ENCODE results near the gene KIF5C. TPM values are rescaled to one million over a fixed set of nuclear protein-coding genes. Genes with fewer than 3 reads are reported as not detected.
A peak's percentile ranks its signal among the peaks of the same experiment; 100 is the strongest.

KIF5C gene
- total RNA-seq, 1 donor from 2014 or later = 63.3 TPM

GRCh38 chr2:148865512-148865911, 9.5 kb upstream of the KIF5C start:
- no peak for DNase-seq (ENCODE audit: low read depth, low spot score)
- Mint-ChIP-seq H3K27ac (ENCODE audit: unreplicated experiment) (no peak overlapping the region), H3K9me3 (no peaks in the 10 kb centered on the region), H3K4me3 (no peak overlapping the region), H3K36me3 (ENCODE audit: low read depth) (no peaks in the 10 kb centered on the region), H3K27me3 (ENCODE audit: low read depth) (peaks cover 41% of the 10 kb centered on the region), H3K4me1 (peaks cover 12% of the 10 kb centered on the region)
- TF ChIP-seq CTCF (conservative IDR thresholded peaks at IDR 0.05) = no peak

- DNase-seq (ENCODE audit: low read depth, low spot score) = no peak
- Mint-ChIP-seq H3K4me3 (no peak overlapping the region), H3K9me3 (no peaks in the 10 kb centered on the region), H3K36me3 (ENCODE audit: low read depth) (no peaks in the 10 kb centered on the region), H3K4me1 (peaks cover 12% of the 10 kb centered on the region), H3K27me3 (ENCODE audit: low read depth) (peaks cover 42% of the 10 kb centered on the region), H3K27ac (ENCODE audit: unreplicated experiment) (no peak overlapping the region)
- no peak for TF ChIP-seq CTCF (conservative IDR thresholded peaks at IDR 0.05)
Observed at GRCh38 chr2:148866091-148866490, 8.9 kb upstream of the KIF5C start.

GRCh38 chr2:148867079-148867769, 7.8 kb upstream of the KIF5C start:
- DNase-seq (ENCODE audit: low read depth, low spot score) = no peak
- Mint-ChIP-seq H3K27me3 (ENCODE audit: low read depth) (peaks cover 44% of the 10 kb centered on the region), H3K27ac (ENCODE audit: unreplicated experiment) (no peak overlapping the region), H3K36me3 (ENCODE audit: low read depth) (no peaks in the 10 kb centered on the region), H3K4me1 (peaks cover 13% of the 10 kb centered on the region), H3K9me3 (no peaks in the 10 kb centered on the region), H3K4me3 (no peak overlapping the region)
- no peak for TF ChIP-seq CTCF (conservative IDR thresholded peaks at IDR 0.05)

- Mint-ChIP-seq H3K9me3 (no peaks in the 10 kb centered on the region), H3K4me1 (peaks cover 20% of the 10 kb centered on the region), H3K27me3 (ENCODE audit: low read depth) (peaks cover 22% of the 10 kb centered on the region), H3K36me3 (ENCODE audit: low read depth) (peaks cover 8% of the 10 kb centered on the region), H3K27ac (ENCODE audit: unreplicated experiment) (no peak overlapping the region), H3K4me3 (peak overlapping the region; percentile 97)
- no peak for DNase-seq (ENCODE audit: low read depth, low spot score)
- no peak for TF ChIP-seq CTCF (conservative IDR thresholded peaks at IDR 0.05)
Observed at GRCh38 chr2:148875387-148876051, 492 bp downstream of the KIF5C start.

- Mint-ChIP-seq H3K27me3 (ENCODE audit: low read depth) (peaks cover 18% of the 10 kb centered on the region), H3K9me3 (no peaks in the 10 kb centered on the region), H3K27ac (ENCODE audit: unreplicated experiment) (peak overlapping the region; percentile 96), H3K4me1 (peaks cover 24% of the 10 kb centered on the region), H3K4me3 (peak overlapping the region; percentile 97), H3K36me3 (ENCODE audit: low read depth) (peaks cover 10% of the 10 kb centered on the region)
- DNase-seq (ENCODE audit: low read depth, low spot score) = peak; percentile 45
- TF ChIP-seq CTCF (conservative IDR thresholded peaks at IDR 0.05) = no peak
Observed at GRCh38 chr2:148876202-148876594, 1.2 kb downstream of the KIF5C start.

All from neural crest cell (in vitro differentiated cells).